Naive B cell (primary cell): ENCODE measurements around the gene KRTAP12-4. TPM values are rescaled to one million over a fixed set of nuclear protein-coding genes. Genes with fewer than 3 reads are reported as not detected.
A peak's percentile ranks its signal among the peaks of the same experiment; 100 is the strongest.
"Not testable (repeated sequence)": the region's sequence is repeated elsewhere in the genome, so short reads cannot be mapped to it uniquely, and the experiment has no call there.

Source experiments
- ATAC-seq, 2 donors: fragments of 150-1000 bp; cut with Tn5 transposase; 2 replicates each; pipeline ENCODE4 v1.10.0; 2021; ENCODE audit warnings: low read depth in 2 of 2, mild to moderate bottlenecking in 2 of 2, moderate library complexity in 2 of 2
- DNase-seq: peaks from one replicate; pipeline ENCODE4 v3.0.0; 2022
- H3K27ac Mint-ChIP-seq, 6 donors: one replicate each; pipeline ENCODE4 v1.8.0; 2020 to 2022; ENCODE audit warnings: mild to moderate bottlenecking in 6 of 6, mixed read lengths in 6 of 6, moderate library complexity in 5 of 6, inconsistent platforms in 2 of 6
- H3K27me3 Mint-ChIP-seq, 3 donors: one replicate each; pipeline ENCODE4 v1.8.0; 2021 to 2022; ENCODE audit warnings: mixed read lengths in 3 of 3, mild to moderate bottlenecking in 1 of 3
- H3K36me3 Mint-ChIP-seq, 2 donors: one replicate each; pipeline ENCODE4 v1.8.0; 2020 to 2022; ENCODE audit warnings: mixed read lengths in 2 of 2, inconsistent platforms in 1 of 2, mild to moderate bottlenecking in 1 of 2
- H3K4me1 Mint-ChIP-seq, 3 donors: one replicate each; pipeline ENCODE4 v1.8.0; 2020 to 2022; ENCODE audit warnings: mixed read lengths in 3 of 3, inconsistent platforms in 1 of 3, mild to moderate bottlenecking in 1 of 3, moderate library complexity in 1 of 3
- H3K4me3 Mint-ChIP-seq, 8 donors: one replicate each; pipeline ENCODE4 v1.8.0; 2020 to 2022; ENCODE audit warnings: mild to moderate bottlenecking in 8 of 8, mixed read lengths in 8 of 8, moderate library complexity in 8 of 8, inconsistent platforms in 2 of 8
- H3K9me3 Mint-ChIP-seq, 7 donors: one replicate each; pipeline ENCODE4 v1.8.0; 2020 to 2022; ENCODE audit warnings: mixed read lengths in 7 of 7, mild to moderate bottlenecking in 5 of 7, inconsistent platforms in 2 of 7, moderate library complexity in 1 of 7
- polyA plus RNA-seq, 6 donors: library from polyadenylated mRNA; unstranded; fragments of 300-500 nt; fragmentation: Illumina TruSeq; gene quantifications; one replicate each; pipeline ENCODE4 v1.2.3, GENCODE V29; 2021; ENCODE audit warnings: low read depth in 6 of 6

KRTAP12-4 gene
- polyA plus RNA-seq, 6 donors from 2014 or later: not detected

DNA sequence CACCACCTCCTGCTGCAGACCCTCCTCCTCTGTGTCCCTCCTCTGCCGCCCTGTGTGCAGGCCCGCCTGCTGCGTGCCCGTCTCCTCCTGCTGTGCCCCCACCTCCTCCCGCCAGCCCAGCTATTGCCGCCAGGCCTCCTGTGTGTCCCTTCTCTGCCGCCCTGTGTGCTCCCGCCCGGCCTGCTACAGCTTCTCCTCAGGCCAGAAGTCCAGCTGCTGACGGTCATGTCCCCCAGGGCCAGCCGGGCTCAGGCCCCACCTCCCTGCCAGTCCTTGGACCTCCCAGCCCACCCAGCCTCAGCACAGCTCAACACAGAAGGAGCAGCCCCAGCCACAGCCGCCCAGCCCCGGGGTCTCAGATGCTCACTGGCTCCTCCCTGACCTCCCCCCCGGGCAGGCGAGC lies 26.6 kb downstream of the KRTAP12-4 start:
- peaks cover 10 to 16% (median 15%) of the 10 kb centered on the region in 3 donors for H3K4me1 Mint-ChIP-seq
- peaks cover 33 to 59% (median 49%) of the 10 kb centered on the region in 7 donors for H3K9me3 Mint-ChIP-seq
- peaks cover 27 to 51% of the 10 kb centered on the region in 2 donors for H3K36me3 Mint-ChIP-seq
- not testable (repeated sequence) for H3K27ac Mint-ChIP-seq, ATAC-seq, H3K4me3 Mint-ChIP-seq, DNase-seq
- H3K27me3 Mint-ChIP-seq: peaks cover 7 to 34% (median 29%) of the 10 kb centered on the region in 3 donors

GRCh38 chr21:44627181-44627822 lies 27.2 kb downstream of the KRTAP12-4 start:
- H3K4me1 Mint-ChIP-seq: peaks cover 10 to 16% (median 15%) of the 10 kb centered on the region in 3 donors

GRCh38 chr21:44626673-44627143 lies 27.8 kb downstream of the KRTAP12-4 start, which contains the start of gene KRTAP10-9:
Gene KRTAP10-9 (plus strand): TSS chr21:44627093. CDS start chr21:44627172, 79 bp downstream.
- no peak for ATAC-seq
- Mint-ChIP-seq H3K9me3 (peaks cover 33 to 54% (median 45%) of the 10 kb centered on the region in 7 donors), H3K4me1 (peaks cover 10 to 16% (median 15%) of the 10 kb centered on the region in 3 donors), H3K4me3 (peak within 1 kb of the TSS in 1 of 8 donors; percentile 79), H3K27ac (peak within 1 kb of the TSS in 1 of 6 donors; percentile 76), H3K27me3 (peaks cover 10 to 38% (median 34%) of the 10 kb centered on the region in 3 donors), H3K36me3 (peaks cover 27 to 54% of the 10 kb centered on the region in 2 donors)
- DNase-seq: no peak

More at GRCh38 chr21:44627181-44627822, 27.2 kb downstream of the KRTAP12-4 start:
- peak overlapping the region in 1 of 6 donors; percentile 76 for H3K27ac Mint-ChIP-seq
- peaks cover 32 to 55% of the 10 kb centered on the region in 2 donors for H3K36me3 Mint-ChIP-seq
- not testable (repeated sequence) for ATAC-seq, H3K4me3 Mint-ChIP-seq, DNase-seq
- peaks cover 34 to 60% (median 50%) of the 10 kb centered on the region in 7 donors for H3K9me3 Mint-ChIP-seq
- H3K27me3 Mint-ChIP-seq: peaks cover 9 to 34% (median 34%) of the 10 kb centered on the region in 3 donors

GRCh38 chr21:44626262-44626661 lies 28.2 kb downstream of the KRTAP12-4 start:
- ATAC-seq (no peak), DNase-seq (no peak)
- Mint-ChIP-seq H3K9me3 (peaks cover 30 to 50% (median 41%) of the 10 kb centered on the region in 7 donors), H3K4me1 (peaks cover 10 to 16% (median 15%) of the 10 kb centered on the region in 3 donors), H3K36me3 (peaks cover 23 to 50% of the 10 kb centered on the region in 2 donors), H3K27ac (no peak overlapping the region), H3K4me3 (peak overlapping the region in 1 of 8 donors; percentile 79), H3K27me3 (peaks cover 10 to 38% (median 34%) of the 10 kb centered on the region in 3 donors)

- no peak for DNase-seq
- no peak overlapping the region for H3K27ac Mint-ChIP-seq
- no peak overlapping the region for H3K4me3 Mint-ChIP-seq
- peaks cover 10 to 13% (median 13%) of the 10 kb centered on the region in 3 donors for H3K4me1 Mint-ChIP-seq
- H3K36me3 Mint-ChIP-seq: peaks cover 20 to 47% of the 10 kb centered on the region in 2 donors
- H3K9me3 Mint-ChIP-seq: peaks cover 25 to 45% (median 37%) of the 10 kb centered on the region in 7 donors
- ATAC-seq: no peak
- peaks cover 10 to 38% (median 34%) of the 10 kb centered on the region in 3 donors for H3K27me3 Mint-ChIP-seq
Observed at GRCh38 chr21:44625756-44626155, 28.7 kb downstream of the KRTAP12-4 start.

DNA sequence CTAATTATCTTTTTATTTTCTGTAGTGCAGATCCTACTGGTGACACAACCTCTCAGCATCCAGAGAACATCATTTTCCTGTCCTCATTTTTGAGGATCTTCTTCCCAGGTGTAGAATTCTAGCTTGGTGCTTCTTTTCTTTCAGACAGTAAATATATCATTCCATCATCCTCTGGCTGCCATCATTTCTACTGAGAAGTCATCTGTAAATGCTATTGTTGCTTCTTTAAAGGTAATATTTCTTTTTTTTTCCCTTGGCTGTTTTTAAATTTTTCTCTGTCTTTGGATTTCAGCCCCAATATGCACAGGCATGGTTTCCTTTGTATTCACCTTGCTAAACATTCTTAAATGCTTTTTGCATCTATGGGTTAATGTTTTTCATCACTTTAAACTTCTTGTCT lies 30.9 kb downstream of the KRTAP12-4 start:
- DNase-seq (no peak), ATAC-seq (no peak)
- H3K36me3 Mint-ChIP-seq: peaks cover 34 to 57% of the 10 kb centered on the region in 2 donors
- peaks cover 24 to 58% (median 44%) of the 10 kb centered on the region in 7 donors for H3K9me3 Mint-ChIP-seq
- H3K4me1 Mint-ChIP-seq: peaks cover 7 to 14% (median 10%) of the 10 kb centered on the region in 3 donors
- H3K27ac Mint-ChIP-seq: no peak overlapping the region
- H3K4me3 Mint-ChIP-seq: no peak overlapping the region
- peaks cover 10 to 38% (median 34%) of the 10 kb centered on the region in 3 donors for H3K27me3 Mint-ChIP-seq

DNA sequence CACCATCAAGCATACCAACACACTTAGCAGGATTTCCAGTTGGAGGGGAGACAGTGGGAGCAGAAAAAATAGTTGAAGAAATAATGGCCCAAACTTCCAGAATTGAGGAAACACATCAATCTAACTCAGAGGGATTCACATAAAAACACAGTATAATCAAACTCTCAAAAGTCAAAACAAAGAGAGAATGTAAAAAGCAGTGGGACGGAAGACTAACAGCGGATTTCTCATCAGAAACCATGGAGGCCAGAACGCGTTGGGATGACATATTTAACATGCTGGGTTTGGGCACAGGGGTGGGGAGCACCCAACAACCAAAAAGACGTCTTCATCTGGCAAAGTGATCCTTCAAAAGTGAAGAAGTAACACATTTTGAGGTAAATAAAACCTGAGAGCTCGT lies 34.6 kb downstream of the KRTAP12-4 start:
- H3K27me3 Mint-ChIP-seq: peaks cover 10 to 38% (median 28%) of the 10 kb centered on the region in 3 donors
- peaks cover 12 to 20% (median 13%) of the 10 kb centered on the region in 3 donors for H3K4me1 Mint-ChIP-seq
- no peak for DNase-seq
- peak overlapping the region in 1 of 8 donors; percentile 17 for H3K4me3 Mint-ChIP-seq
- H3K9me3 Mint-ChIP-seq: peaks cover 24 to 57% (median 42%) of the 10 kb centered on the region in 7 donors
- no peak for ATAC-seq
- H3K27ac Mint-ChIP-seq: no peak overlapping the region
- H3K36me3 Mint-ChIP-seq: peaks cover 34 to 56% of the 10 kb centered on the region in 2 donors

DNA sequence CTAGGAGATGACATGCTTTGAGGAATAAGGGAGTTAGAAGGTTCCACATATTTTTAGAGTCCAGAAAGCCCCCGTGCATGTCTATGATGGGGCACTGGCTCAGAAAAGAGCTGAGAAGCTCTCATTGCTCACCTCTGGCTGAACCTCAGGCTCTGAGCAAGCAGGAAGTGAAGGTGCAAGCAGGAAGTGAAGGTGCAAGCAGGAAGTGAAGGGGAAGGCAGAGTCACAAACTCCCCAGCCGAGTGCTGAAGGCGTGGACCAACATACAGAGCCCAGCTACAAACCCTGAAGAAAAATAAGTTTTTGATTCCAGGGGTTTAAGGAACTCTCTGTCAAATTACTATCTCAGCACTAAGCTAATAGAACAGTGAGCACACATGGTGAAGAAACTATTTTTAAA lies 35.5 kb downstream of the KRTAP12-4 start:
- H3K27me3 Mint-ChIP-seq: peaks cover 14 to 36% (median 24%) of the 10 kb centered on the region in 3 donors
- peaks cover 31 to 46% of the 10 kb centered on the region in 2 donors for H3K36me3 Mint-ChIP-seq
- ATAC-seq (peak; percentile 70 to 76), DNase-seq (no peak)
- H3K9me3 Mint-ChIP-seq: peaks cover 18 to 47% (median 33%) of the 10 kb centered on the region in 7 donors
- peak overlapping the region in 5 of 6 donors; percentile 65 to 88 (median 76) for H3K27ac Mint-ChIP-seq
- H3K4me1 Mint-ChIP-seq: peaks cover 12 to 20% (median 13%) of the 10 kb centered on the region in 3 donors
- peak overlapping the region in 7 of 8 donors; percentile 21 to 76 (median 51) for H3K4me3 Mint-ChIP-seq

DNA sequence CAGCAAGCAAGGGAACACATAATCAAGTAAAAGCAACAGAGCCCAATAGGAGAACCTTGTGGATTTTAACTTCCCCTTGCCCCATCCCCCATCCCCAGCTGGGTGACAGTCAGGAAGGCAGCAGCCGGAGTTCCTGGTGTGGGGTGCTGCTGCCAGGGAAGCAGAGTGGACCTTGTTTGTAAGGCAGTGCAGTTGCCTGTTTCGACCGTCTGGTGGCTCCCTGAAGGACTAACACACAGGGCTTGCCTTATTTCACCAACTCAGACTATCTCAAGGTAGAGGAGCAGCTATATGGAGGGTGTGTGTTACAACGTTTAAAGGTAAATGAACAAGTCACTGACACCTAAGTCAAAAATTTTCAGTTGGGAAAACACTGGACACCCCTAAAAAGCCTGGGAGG lies 36.0 kb downstream of the KRTAP12-4 start:
- H3K27me3 Mint-ChIP-seq: peaks cover 13 to 35% (median 20%) of the 10 kb centered on the region in 3 donors
- peaks cover 12 to 20% (median 13%) of the 10 kb centered on the region in 3 donors for H3K4me1 Mint-ChIP-seq
- no peak for ATAC-seq
- peak overlapping the region in 5 of 8 donors; percentile 47 to 76 (median 59) for H3K4me3 Mint-ChIP-seq
- H3K9me3 Mint-ChIP-seq: peaks cover 17 to 43% (median 28%) of the 10 kb centered on the region in 7 donors
- H3K36me3 Mint-ChIP-seq: peaks cover 27 to 42% of the 10 kb centered on the region in 2 donors
- DNase-seq: no peak
- peak overlapping the region in 5 of 6 donors; percentile 55 to 85 (median 73) for H3K27ac Mint-ChIP-seq

DNA sequence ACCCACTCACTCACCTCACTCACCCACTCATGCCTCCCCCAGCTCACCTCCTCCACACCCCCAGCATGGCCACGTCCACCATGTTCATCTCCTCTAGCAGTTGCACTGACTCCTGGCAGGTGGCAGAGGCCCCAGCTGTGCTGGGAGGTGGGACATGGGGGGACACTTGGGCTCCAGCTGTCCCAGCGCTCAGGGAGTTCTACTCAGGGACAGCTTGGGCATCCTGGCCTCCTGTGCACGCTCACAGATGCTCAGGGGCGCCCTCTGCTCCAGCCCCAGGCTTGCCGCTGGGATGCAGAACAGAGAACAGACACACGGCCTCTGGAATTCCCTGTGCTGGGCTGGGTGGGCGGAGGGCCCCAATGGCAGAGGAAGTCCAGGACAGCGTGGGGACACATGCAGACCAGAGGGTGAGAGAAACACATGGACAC lies 37.4 kb downstream of the KRTAP12-4 start:
- H3K4me1 Mint-ChIP-seq: peaks cover 13 to 20% (median 15%) of the 10 kb centered on the region in 3 donors
- H3K4me3 Mint-ChIP-seq: peak overlapping the region in 1 of 8 donors; percentile 44
- peaks cover 8 to 30% (median 25%) of the 10 kb centered on the region in 7 donors for H3K9me3 Mint-ChIP-seq
- no peak for ATAC-seq
- H3K36me3 Mint-ChIP-seq: peaks cover 18 to 37% of the 10 kb centered on the region in 2 donors
- DNase-seq: no peak
- H3K27me3 Mint-ChIP-seq: peaks cover 4 to 30% (median 26%) of the 10 kb centered on the region in 3 donors
- no peak overlapping the region for H3K27ac Mint-ChIP-seq

DNA sequence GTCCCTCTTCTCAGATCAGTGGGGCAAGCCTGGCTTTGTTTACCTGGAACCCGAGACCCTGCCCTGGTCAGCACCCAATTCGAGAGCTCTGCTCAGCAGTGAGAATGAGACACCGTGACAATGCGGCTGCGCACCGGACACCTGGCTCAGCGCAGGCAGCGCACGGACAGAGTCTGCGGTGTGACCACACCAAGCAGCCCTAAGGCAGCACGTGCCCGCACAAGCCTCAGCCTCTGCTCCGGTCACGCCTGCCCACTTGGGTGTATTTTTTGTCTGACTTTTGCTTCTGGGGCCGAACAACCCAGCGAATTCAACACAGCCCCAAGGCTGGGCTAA lies 37.9 kb downstream of the KRTAP12-4 start:
- H3K27me3 Mint-ChIP-seq: peaks cover 4 to 28% (median 28%) of the 10 kb centered on the region in 3 donors
- peak overlapping the region in 1 of 6 donors; percentile 35 for H3K27ac Mint-ChIP-seq

DNA sequence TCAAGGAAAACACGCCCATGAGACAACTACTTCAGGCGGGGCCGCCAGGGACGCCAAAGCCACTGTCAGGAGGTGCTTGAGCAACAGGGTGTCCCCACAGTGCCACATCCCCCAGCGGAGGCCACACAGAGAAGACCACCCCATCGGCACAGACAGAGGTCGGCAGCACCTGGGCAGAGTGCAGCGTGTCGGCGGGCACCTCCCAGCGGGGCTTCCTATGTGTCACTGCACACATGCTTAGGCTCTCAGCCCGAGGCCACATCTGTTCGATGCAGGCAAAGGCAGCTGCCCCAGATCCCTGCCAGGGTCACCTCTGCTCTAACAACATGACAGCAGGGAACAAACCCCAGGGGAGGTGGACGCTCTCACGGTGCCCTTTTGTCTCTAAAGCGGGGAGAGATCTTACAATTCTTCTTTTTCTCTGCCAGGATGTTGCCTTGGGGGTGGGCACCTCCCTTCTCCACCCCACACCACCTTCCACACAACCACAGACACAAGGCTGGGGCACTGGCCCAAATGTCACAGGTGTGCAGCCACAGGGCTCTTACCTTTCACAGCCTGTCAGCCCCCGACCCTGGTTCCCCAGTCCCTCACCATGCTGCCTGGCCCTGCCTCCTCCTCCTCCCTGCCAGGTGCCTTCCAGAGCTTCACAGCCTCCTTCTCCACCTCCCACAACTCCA lies 38.4 kb downstream of the KRTAP12-4 start:
- ATAC-seq (no peak), DNase-seq (no peak)
- Mint-ChIP-seq H3K4me1 (peaks cover 13 to 20% (median 15%) of the 10 kb centered on the region in 3 donors), H3K27ac (peak overlapping the region in 1 of 6 donors; percentile 35), H3K27me3 (peaks cover 4 to 31% (median 28%) of the 10 kb centered on the region in 3 donors), H3K36me3 (peaks cover 23 to 40% of the 10 kb centered on the region in 2 donors), H3K4me3 (no peak overlapping the region), H3K9me3 (peaks cover 14 to 39% (median 33%) of the 10 kb centered on the region in 7 donors)

More for the DNA sequence above, 37.9 kb downstream of the KRTAP12-4 start:
- Mint-ChIP-seq H3K4me1 (peaks cover 13 to 20% (median 15%) of the 10 kb centered on the region in 3 donors), H3K36me3 (peaks cover 18 to 35% of the 10 kb centered on the region in 2 donors), H3K4me3 (peak overlapping the region in 1 of 8 donors; percentile 44), H3K9me3 (peaks cover 10 to 34% (median 28%) of the 10 kb centered on the region in 7 donors)
- DNase-seq (no peak), ATAC-seq (no peak)

GRCh38 chr21:44615466-44615865 lies 39.0 kb downstream of the KRTAP12-4 start:
- Mint-ChIP-seq H3K27ac (no peak overlapping the region), H3K36me3 (peaks cover 21 to 39% of the 10 kb centered on the region in 2 donors), H3K27me3 (peaks cover 4 to 31% (median 28%) of the 10 kb centered on the region in 3 donors), H3K4me1 (peaks cover 13 to 20% (median 15%) of the 10 kb centered on the region in 3 donors), H3K4me3 (no peak overlapping the region), H3K9me3 (peaks cover 15 to 41% (median 34%) of the 10 kb centered on the region in 7 donors)
- ATAC-seq: no peak
- DNase-seq: no peak
